Measurements from ENCODE around the gene BTBD19. TPM values are rescaled to one million over a fixed set of nuclear protein-coding genes. Genes with fewer than 3 reads are reported as not detected.
"Not testable (repeated sequence)": the region's sequence is repeated elsewhere in the genome, so short reads cannot be mapped to it uniquely, and the experiment has no call there.

Gene BTBD19
- total and polyA plus RNA-seq, 2 of the 8 experiments (the other 6 are each of a cell fraction or from before 2014, with no cell fraction given), result 1.1 TPM

DNA sequence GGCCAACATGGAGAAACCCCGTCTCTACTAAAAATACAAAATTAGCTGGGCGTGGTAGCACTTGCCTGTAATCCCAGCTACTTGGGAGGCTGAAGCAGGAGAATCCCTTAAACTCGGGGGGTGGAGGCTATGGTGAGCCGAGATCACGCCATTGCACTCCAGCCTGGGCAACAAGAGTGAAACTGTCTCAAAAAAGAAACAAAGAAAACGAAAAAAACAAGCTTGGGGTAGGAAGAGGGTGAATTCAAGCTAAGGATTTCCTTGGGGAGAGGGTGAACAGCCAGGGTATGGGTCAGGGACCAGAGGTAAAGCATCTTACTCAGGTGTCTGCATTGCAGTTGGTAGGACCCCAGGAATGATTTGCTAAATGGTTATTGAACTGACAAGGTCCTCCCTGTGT lies 41.9 kb upstream of the BTBD19 start:
- H4K20me1 ChIP-seq (replicated peaks in 1 of 2; ENCODE audit: control insufficient read depth in 1 of 2, insufficient read depth in 2 of 2, low read length in 2 of 2); H3K56ac ChIP-seq (replicated peaks; ENCODE audit: insufficient read length, low read depth, low read length); H3K18ac ChIP-seq (ENCODE audit: extremely low read depth, low read length); DNase-seq (ENCODE audit: low read depth in 1 of 2, low spot score in 2 of 2); H2BK20ac ChIP-seq (ENCODE audit: low read length); H2BK15ac ChIP-seq (ENCODE audit: low read length); H4K8ac ChIP-seq (ENCODE audit: extremely low read depth, insufficient read depth, low read length); H3K9me3 ChIP-seq (ENCODE audit: insufficient read depth in 2 of 2, low read depth in 1 of 2, low read length in 1 of 2); H4K91ac ChIP-seq (replicated peaks; ENCODE audit: insufficient read length, low read length); H3K27ac ChIP-seq (ENCODE audit: low read depth, low read length); H2AK5ac ChIP-seq (ENCODE audit: low read depth, low read length); H4K5ac ChIP-seq (ENCODE audit: insufficient read length, low read depth, low read length); H2BK5ac ChIP-seq (ENCODE audit: low read depth, low read length); FAIRE-seq; H3K4me1 ChIP-seq (replicated peaks in 1 of 4; ENCODE audit: control insufficient read depth in 3 of 4, insufficient read depth in 4 of 4, low read length in 3 of 4); H3K4ac ChIP-seq (replicated peaks; ENCODE audit: insufficient read length, low read depth, low read length); H3K27me3 ChIP-seq (replicated peaks in 1 of 4; ENCODE audit: control insufficient read depth in 3 of 4, extremely low read depth in 1 of 4, insufficient read depth in 3 of 4, low read length in 3 of 4); H3K4me2 ChIP-seq (ENCODE audit: insufficient read depth in 1 of 2, low read depth in 2 of 2, low read length in 2 of 2); H3K23me2 ChIP-seq (ENCODE audit: low read depth, low read length); H2AFZ ChIP-seq (ENCODE audit: low read length); H3K79me2 ChIP-seq (ENCODE audit: control insufficient read depth in 1 of 2, insufficient read depth in 2 of 2, low read length in 2 of 2); H3K9ac ChIP-seq (replicated peaks in 1 of 4; ENCODE audit: extremely low read depth in 1 of 4, low read depth in 3 of 4, low read length in 3 of 4); H3K4me3 ChIP-seq (ENCODE audit: extremely low read depth in 1 of 4, insufficient read depth in 2 of 4, low read depth in 3 of 4, low read length in 4 of 4); H3K14ac ChIP-seq (ENCODE audit: insufficient read length); H3K23ac ChIP-seq (ENCODE audit: insufficient read length); H2BK120ac ChIP-seq (replicated peaks; ENCODE audit: low read depth, low read length); H3K79me1 ChIP-seq (ENCODE audit: low read depth, low read length); H2BK12ac ChIP-seq (ENCODE audit: low read depth, low read length): not testable (repeated sequence)
- ChIA-PET CTCF (ENCODE audit: partially characterized antibody) (interaction anchor here (0.6 to 2.2 kb wide), 7 partner anchors 11 to 597 kb away, joined by 3 to 14 read pairs (median 4); partner anchors contain the start of gene RNU5D-1), POLR2A (ENCODE audit: partially characterized antibody) (interaction anchor here (1.0 to 11.3 kb wide), 13 partner anchors 10 to 220 kb away, joined by 3 to 151 read pairs (median 13); partner anchors contain the start of genes EIF2B3, RNU5D-1 and RPS8)
- peaks cover 25 to 54% (median 40%) of the 10 kb centered on the region in 4 experiments; a peak in 7 of 8 replicates for H3K36me3 ChIP-seq (ENCODE audit: control insufficient read depth in 2 of 4, insufficient read depth in 4 of 4, low read length in 3 of 4)
- 88% methylated on average over 6 of the region's 6 CpGs; no CpG with 5 or more reads in 1 of the 2 experiments for WGBS, 2 experiments (ENCODE audit: extremely low coverage in 1 of 2, insufficient coverage in 1 of 2, insufficient read length in 1 of 2, insufficient replicate concordance in 2 of 2, low coverage in 1 of 2, low lambda C conversion rate in 2 of 2, missing lambda C conversion rate in 1 of 2)

Data from H1 (cell line).